DND-41 (cell line): Measurements from ENCODE around the gene PTPRK.

Experiments used
- EZH2 ChIP-seq: IDR thresholded peaks from 3 replicates; pipeline ENCODE4 v1.6.1; 2012; ENCODE audit warnings: borderline replicate concordance, low read depth, mild to moderate bottlenecking, moderate library complexity, low read length, inconsistent platforms; ENCODE audit not compliant: severe bottlenecking
- TF ChIP-seq, protein P1 (sequence below): IDR thresholded peaks from 2 replicates; pipeline ENCODE4 v1.5.1; 2012; ENCODE audit warnings: borderline replicate concordance, low read length, moderate library complexity, mild to moderate bottlenecking; ENCODE audit not compliant: poor library complexity, severe bottlenecking; ENCODE audit errors: extremely low read depth

GRCh38 chr6:127937102-127937501 lies 583.3 kb downstream of the PTPRK start:
- TF ChIP-seq, protein P1, sequence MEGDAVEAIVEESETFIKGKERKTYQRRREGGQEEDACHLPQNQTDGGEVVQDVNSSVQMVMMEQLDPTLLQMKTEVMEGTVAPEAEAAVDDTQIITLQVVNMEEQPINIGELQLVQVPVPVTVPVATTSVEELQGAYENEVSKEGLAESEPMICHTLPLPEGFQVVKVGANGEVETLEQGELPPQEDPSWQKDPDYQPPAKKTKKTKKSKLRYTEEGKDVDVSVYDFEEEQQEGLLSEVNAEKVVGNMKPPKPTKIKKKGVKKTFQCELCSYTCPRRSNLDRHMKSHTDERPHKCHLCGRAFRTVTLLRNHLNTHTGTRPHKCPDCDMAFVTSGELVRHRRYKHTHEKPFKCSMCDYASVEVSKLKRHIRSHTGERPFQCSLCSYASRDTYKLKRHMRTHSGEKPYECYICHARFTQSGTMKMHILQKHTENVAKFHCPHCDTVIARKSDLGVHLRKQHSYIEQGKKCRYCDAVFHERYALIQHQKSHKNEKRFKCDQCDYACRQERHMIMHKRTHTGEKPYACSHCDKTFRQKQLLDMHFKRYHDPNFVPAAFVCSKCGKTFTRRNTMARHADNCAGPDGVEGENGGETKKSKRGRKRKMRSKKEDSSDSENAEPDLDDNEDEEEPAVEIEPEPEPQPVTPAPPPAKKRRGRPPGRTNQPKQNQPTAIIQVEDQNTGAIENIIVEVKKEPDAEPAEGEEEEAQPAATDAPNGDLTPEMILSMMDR: no peak
- no peak for TF ChIP-seq EZH2
